HL-60 (cell line): ENCODE measurements around the gene PRND.

Experiments used
- GABPA ChIP-seq: IDR thresholded peaks from 2 replicates; pipeline ENCODE4 v1.6.1; 2012; ENCODE audit warnings: low read depth
- POLR2AphosphoS5 ChIP-seq: IDR thresholded peaks from 2 replicates; pipeline ENCODE4 v1.6.1; 2012; ENCODE audit warnings: low read depth
- REST ChIP-seq: IDR thresholded peaks from 2 replicates; pipeline ENCODE4 v1.6.1; 2012; ENCODE audit warnings: low read depth; ENCODE audit not compliant: insufficient replicate concordance
- SPI1 ChIP-seq: IDR thresholded peaks from 2 replicates; pipeline ENCODE4 v1.6.1; 2012; ENCODE audit warnings: low read depth, mild to moderate bottlenecking, borderline replicate concordance
- TF ChIP-seq, protein P1 (sequence below): IDR thresholded peaks from one replicate; pipeline ENCODE4 v1.5.1; 2011; ENCODE audit warnings: low read length, control low read depth, inconsistent platforms; ENCODE audit not compliant: insufficient read depth

DNA sequence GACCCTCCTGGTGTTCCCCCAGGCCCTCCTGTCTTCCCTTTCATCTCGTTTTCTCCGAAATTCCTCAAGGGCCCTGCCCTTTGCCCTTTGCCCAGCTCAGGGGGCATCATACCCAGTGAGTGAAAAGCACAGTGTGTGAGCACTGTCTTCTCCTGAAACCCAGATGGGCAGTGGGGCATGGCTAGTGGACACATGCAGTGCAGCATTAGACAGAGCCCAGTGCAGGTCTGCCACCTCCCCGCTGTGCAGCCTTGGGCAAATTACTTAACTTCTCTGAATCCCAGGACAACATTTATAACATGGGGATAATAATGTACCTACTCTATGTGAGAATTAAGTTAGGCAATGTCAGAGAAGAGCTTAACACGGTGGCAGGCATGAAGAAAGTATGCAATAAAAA, 1.3 kb downstream of the PRND start:
- TF ChIP-seq, protein P1, sequence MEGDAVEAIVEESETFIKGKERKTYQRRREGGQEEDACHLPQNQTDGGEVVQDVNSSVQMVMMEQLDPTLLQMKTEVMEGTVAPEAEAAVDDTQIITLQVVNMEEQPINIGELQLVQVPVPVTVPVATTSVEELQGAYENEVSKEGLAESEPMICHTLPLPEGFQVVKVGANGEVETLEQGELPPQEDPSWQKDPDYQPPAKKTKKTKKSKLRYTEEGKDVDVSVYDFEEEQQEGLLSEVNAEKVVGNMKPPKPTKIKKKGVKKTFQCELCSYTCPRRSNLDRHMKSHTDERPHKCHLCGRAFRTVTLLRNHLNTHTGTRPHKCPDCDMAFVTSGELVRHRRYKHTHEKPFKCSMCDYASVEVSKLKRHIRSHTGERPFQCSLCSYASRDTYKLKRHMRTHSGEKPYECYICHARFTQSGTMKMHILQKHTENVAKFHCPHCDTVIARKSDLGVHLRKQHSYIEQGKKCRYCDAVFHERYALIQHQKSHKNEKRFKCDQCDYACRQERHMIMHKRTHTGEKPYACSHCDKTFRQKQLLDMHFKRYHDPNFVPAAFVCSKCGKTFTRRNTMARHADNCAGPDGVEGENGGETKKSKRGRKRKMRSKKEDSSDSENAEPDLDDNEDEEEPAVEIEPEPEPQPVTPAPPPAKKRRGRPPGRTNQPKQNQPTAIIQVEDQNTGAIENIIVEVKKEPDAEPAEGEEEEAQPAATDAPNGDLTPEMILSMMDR = no peak
- TF ChIP-seq GABPA = no peak
- TF ChIP-seq POLR2AphosphoS5 = no peak
- TF ChIP-seq REST = no peak
- TF ChIP-seq SPI1 = no peak
